ENCODE data around the gene KCNG2.

Gene KCNG2

GRCh38 chr18:79849328-79850207 lies 51.8 kb downstream of the KCNG2 start:
- Histone ChIP-seq H3K9me2 (replicated peaks; ENCODE audit: insufficient read depth, low read length) (no peaks in the 10 kb centered on the region), H3F3A (ENCODE audit: insufficient read depth) (no peaks in the 10 kb centered on the region), H3K4me2 (ENCODE audit: low read depth, low read length, poor library complexity, severe bottlenecking) (no peak overlapping the region), H3K4me3 (ENCODE audit: insufficient read depth, low read length, poor library complexity, severe bottlenecking) (no peak overlapping the region), H3K79me2 (ENCODE audit: insufficient read depth, low read length) (no peaks in the 10 kb centered on the region), H3K27me3 (ENCODE audit: low read length) (no peaks in the 10 kb centered on the region), H4K20me1 (ENCODE audit: low read depth, low read length) (no peaks in the 10 kb centered on the region), H3K36me3 (ENCODE audit: low read length) (no peaks in the 10 kb centered on the region), H3K27ac (ENCODE audit: low read depth, low read length) (no peak overlapping the region), H2AFZ (ENCODE audit: low read depth, low read length, severe bottlenecking) (no peak overlapping the region), H3K9me3 (ENCODE audit: insufficient read depth, low read length) (no peaks in the 10 kb centered on the region), H3K9ac (ENCODE audit: low read length) (no peak overlapping the region)
- TF ChIP-seq EZH2phosphoT487 (conservative IDR thresholded peaks at IDR 0.05; ENCODE audit: low read length) (no peak), CTCF (IDR thresholded peaks at IDR 0.05; ENCODE audit: insufficient read depth, low read length, poor library complexity, severe bottlenecking) (no peak)

- H3K27me3 ChIP-seq (ENCODE audit: low read length): no peaks in the 10 kb centered on the region
- H3K4me2 ChIP-seq (ENCODE audit: low read depth, low read length, poor library complexity, severe bottlenecking): no peak overlapping the region
Observed at GRCh38 chr18:79850731-79851130, 53.0 kb downstream of the KCNG2 start.

GRCh38 chr18:79851489-79851888 lies 53.8 kb downstream of the KCNG2 start:
- Histone ChIP-seq H3K9me2 (replicated peaks; ENCODE audit: insufficient read depth, low read length) (no peaks in the 10 kb centered on the region), H3K27me3 (ENCODE audit: low read length) (no peaks in the 10 kb centered on the region), H4K20me1 (ENCODE audit: low read depth, low read length) (no peaks in the 10 kb centered on the region), H3K36me3 (ENCODE audit: low read length) (no peaks in the 10 kb centered on the region), H3K4me3 (ENCODE audit: insufficient read depth, low read length, poor library complexity, severe bottlenecking) (no peak overlapping the region), H3K27ac (ENCODE audit: low read depth, low read length) (no peak overlapping the region), H2AFZ (ENCODE audit: low read depth, low read length, severe bottlenecking) (no peak overlapping the region), H3K4me2 (ENCODE audit: low read depth, low read length, poor library complexity, severe bottlenecking) (no peak overlapping the region), H3K9me3 (ENCODE audit: insufficient read depth, low read length) (no peaks in the 10 kb centered on the region), H3K79me2 (ENCODE audit: insufficient read depth, low read length) (no peaks in the 10 kb centered on the region), H3F3A (ENCODE audit: insufficient read depth) (no peaks in the 10 kb centered on the region), H3K9ac (ENCODE audit: low read length) (no peak overlapping the region)
- TF ChIP-seq EZH2phosphoT487 (conservative IDR thresholded peaks at IDR 0.05; ENCODE audit: low read length) (no peak), CTCF (IDR thresholded peaks at IDR 0.05; ENCODE audit: insufficient read depth, low read length, poor library complexity, severe bottlenecking) (no peak)

More at GRCh38 chr18:79850731-79851130, 53.0 kb downstream of the KCNG2 start:
- no peaks in the 10 kb centered on the region for H3K9me2 ChIP-seq (replicated peaks; ENCODE audit: insufficient read depth, low read length)
- H3F3A ChIP-seq (ENCODE audit: insufficient read depth): no peaks in the 10 kb centered on the region
- no peak overlapping the region for H3K9ac ChIP-seq (ENCODE audit: low read length)
- H2AFZ ChIP-seq (ENCODE audit: low read depth, low read length, severe bottlenecking): no peak overlapping the region
- no peak overlapping the region for H3K27ac ChIP-seq (ENCODE audit: low read depth, low read length)
- no peaks in the 10 kb centered on the region for H4K20me1 ChIP-seq (ENCODE audit: low read depth, low read length)
- no peak overlapping the region for H3K4me3 ChIP-seq (ENCODE audit: insufficient read depth, low read length, poor library complexity, severe bottlenecking)
- H3K9me3 ChIP-seq (ENCODE audit: insufficient read depth, low read length): no peaks in the 10 kb centered on the region
- TF ChIP-seq EZH2phosphoT487 (conservative IDR thresholded peaks at IDR 0.05; ENCODE audit: low read length) (no peak), CTCF (IDR thresholded peaks at IDR 0.05; ENCODE audit: insufficient read depth, low read length, poor library complexity, severe bottlenecking) (no peak)
- H3K36me3 ChIP-seq (ENCODE audit: low read length): no peaks in the 10 kb centered on the region
- H3K79me2 ChIP-seq (ENCODE audit: insufficient read depth, low read length): no peaks in the 10 kb centered on the region

Measured in SU-DHL-6 (cell line).